Stimulated activated effector memory CD8-positive, alpha-beta T cell treated with anti-CD3 and anti-CD28 coated beads, Interleukin-12 subunit alpha, Interleukin-12 subunit beta, amount 100 ng/mL, for 72 hours (primary cell): ENCODE measurements around the gene RGS7.
"Not testable (repeated sequence)": the region's sequence is repeated elsewhere in the genome, so short reads cannot be mapped to it uniquely, and the experiment has no call there.

Experiments
- ATAC-seq: fragments of 150-1000 bp; cut with Tn5 transposase; 2 replicates; pipeline ENCODE4 v1.10.0; 2021
- DNase-seq, 2 donors: peaks; one replicate each; pipeline ENCODE4 v3.0.0; 2021 to 2022; ENCODE audit warnings: low spot score in 2 of 2
- H3K27ac Mint-ChIP-seq: one replicate; pipeline ENCODE4 v1.8.0; 2022; ENCODE audit warnings: mild to moderate bottlenecking, mixed read lengths
- H3K36me3 Mint-ChIP-seq: one replicate; pipeline ENCODE4 v1.8.0; 2022; ENCODE audit warnings: mild to moderate bottlenecking, mixed read lengths
- H3K4me1 Mint-ChIP-seq: one replicate; pipeline ENCODE4 v1.8.0; 2022; ENCODE audit warnings: mixed read lengths
- H3K4me3 Mint-ChIP-seq: one replicate; pipeline ENCODE4 v1.8.0; 2022; ENCODE audit warnings: mild to moderate bottlenecking, mixed read lengths
- H3K9me3 Mint-ChIP-seq: one replicate; pipeline ENCODE4 v1.8.0; 2022; ENCODE audit warnings: mixed read lengths

The RGS7 gene

DNA sequence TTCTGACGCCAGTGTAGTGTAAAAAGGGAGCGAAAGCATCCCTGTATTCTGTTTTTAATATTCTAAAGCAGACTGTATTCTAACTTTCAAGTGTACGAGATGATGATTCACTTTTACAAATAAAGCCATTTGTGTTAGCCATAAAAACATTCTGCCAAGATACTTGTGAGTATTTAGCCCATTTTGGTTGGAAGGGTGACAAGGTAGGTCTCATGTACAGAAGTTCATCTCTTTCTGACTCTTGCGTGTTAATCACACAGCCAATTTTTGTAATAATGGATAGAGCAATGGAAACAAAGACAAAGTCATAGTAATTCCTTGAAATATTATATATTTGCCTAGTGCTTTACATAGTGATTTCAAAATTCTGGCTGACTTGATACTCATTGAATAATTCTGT, 619.7 kb downstream of the RGS7 start:
- Mint-ChIP-seq H3K4me3 (no peak overlapping the region), H3K36me3 (no peaks in the 10 kb centered on the region), H3K27ac (no peak overlapping the region), H3K4me1 (no peaks in the 10 kb centered on the region), H3K9me3 (no peaks in the 10 kb centered on the region)
- ATAC-seq (no peak), DNase-seq (no peak)

DNA sequence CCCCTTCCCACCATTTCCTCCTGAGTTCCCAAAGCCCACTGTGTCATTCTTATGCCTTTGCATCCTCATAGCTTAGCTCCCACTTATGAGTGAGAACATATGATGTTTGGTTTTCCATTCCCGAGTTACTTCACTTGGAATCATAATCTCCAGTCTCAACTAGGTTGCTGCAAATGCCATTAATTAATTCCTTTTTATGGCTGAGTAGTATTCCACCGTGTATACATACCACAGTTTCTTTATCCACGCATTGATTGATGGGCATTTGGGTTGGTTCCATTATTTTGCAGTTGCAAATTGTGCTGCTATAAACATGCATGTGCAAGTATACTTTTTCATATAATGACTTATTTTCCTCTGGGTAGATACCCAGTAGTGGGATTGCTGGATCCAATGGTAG, 622.3 kb downstream of the RGS7 start:
- not testable (repeated sequence) for H3K4me3 Mint-ChIP-seq, ATAC-seq, H3K9me3 Mint-ChIP-seq, DNase-seq, H3K27ac Mint-ChIP-seq, H3K36me3 Mint-ChIP-seq, H3K4me1 Mint-ChIP-seq

DNA sequence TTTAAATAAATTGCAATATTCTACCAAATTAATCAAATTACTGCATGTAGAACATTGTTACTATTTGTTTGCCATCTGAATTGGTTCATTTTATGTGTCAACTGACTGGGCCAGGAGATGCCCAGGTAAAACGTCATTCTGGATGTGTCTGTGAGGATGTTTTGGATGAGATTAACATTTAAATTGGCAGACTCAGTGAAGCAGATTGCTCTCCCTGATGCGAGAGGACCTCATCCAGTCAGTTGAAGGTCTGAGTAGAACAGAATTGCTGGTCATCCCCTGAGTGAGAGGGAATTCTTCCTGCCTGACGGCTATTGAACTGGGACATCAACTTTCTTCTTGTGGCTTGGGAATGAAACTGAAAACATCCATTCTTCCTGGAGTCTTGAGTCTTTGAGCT, 623.0 kb downstream of the RGS7 start:
- Mint-ChIP-seq H3K4me1 (no peaks in the 10 kb centered on the region), H3K36me3 (no peaks in the 10 kb centered on the region), H3K27ac (no peak overlapping the region), H3K9me3 (no peaks in the 10 kb centered on the region), H3K4me3 (no peak overlapping the region)
- ATAC-seq (no peak), DNase-seq (no peak)

DNA sequence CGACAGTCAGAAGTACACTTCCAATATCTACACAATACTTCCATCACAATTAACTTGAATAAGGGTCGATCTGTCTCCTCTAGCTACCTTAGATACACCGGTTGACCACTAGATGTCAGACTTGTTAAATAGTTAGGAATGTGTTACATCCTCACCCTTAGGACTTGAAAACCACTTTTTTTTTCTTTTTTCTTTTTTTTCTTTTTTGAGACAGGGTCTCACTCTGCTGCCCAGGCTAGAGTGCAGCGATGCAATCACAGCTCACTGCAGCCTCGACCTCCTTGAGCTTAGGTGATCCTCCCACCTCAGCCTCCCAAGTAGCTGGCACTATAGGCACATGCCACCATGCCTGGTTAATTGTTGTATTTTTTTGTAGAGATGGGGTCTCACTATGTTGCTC, 624.6 kb downstream of the RGS7 start:
- H3K27ac Mint-ChIP-seq, result no peak overlapping the region
- H3K9me3 Mint-ChIP-seq, result no peaks in the 10 kb centered on the region
- ATAC-seq (no peak), DNase-seq (no peak)
- no peaks in the 10 kb centered on the region for H3K4me1 Mint-ChIP-seq
- H3K4me3 Mint-ChIP-seq, result no peak overlapping the region
- H3K36me3 Mint-ChIP-seq, result no peaks in the 10 kb centered on the region
